ENCODE data around the gene CHST2.
"Not testable (repeated sequence)": the region's sequence is repeated elsewhere in the genome, so short reads cannot be mapped to it uniquely, and the experiment has no call there.

CHST2 gene, protein sequence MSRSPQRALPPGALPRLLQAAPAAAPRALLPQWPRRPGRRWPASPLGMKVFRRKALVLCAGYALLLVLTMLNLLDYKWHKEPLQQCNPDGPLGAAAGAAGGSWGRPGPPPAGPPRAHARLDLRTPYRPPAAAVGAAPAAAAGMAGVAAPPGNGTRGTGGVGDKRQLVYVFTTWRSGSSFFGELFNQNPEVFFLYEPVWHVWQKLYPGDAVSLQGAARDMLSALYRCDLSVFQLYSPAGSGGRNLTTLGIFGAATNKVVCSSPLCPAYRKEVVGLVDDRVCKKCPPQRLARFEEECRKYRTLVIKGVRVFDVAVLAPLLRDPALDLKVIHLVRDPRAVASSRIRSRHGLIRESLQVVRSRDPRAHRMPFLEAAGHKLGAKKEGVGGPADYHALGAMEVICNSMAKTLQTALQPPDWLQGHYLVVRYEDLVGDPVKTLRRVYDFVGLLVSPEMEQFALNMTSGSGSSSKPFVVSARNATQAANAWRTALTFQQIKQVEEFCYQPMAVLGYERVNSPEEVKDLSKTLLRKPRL

DNA sequence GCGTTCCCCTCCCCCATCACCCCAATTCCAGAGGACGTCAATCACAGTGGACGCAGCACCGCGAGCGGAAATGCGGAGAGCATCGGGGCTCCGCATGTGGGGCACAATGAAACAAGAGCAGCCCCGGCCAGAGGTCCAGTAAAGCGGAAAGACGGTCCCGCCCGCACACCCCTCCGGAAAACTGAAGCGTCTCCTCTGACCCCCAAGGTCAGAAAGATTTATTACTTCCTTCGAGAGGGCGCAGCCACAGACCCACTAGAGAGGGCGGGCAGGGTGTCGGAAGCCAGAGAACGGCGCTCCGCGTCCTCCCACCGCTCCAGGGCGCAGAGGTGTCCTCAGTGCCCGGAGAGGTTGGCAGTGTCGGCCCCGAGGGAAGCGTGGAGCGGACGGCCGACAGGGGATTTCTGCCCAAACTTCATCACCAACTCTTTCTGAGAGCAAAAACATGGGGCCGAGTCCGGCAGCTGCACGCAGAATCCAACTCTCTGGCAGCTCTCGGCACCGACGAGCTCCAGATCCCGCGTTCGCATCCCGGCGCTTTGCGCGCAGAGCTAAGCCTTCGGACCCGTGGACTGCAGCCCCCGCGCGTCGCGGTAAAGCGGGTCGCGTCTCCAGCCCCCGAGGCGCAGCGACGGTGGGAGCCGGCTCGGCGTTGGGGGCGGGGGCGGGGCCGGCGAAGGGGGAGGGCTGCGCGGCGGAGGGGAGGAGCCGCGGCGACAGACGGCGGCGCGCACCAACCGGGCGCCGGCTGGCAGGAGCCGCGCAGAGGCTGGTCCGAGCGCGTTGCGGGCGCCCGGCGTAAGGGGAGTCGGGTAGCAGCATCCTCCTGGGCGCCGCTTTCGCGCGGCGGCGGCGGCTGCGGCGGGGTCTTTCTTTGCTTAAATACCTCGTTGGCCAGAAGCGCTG is at the start of gene CHST2:
Gene CHST2 (plus strand): TSS at position 763 of the 906 bp plus-strand sequence. CDS start 1,046 bp downstream, outside the sequence.
- Histone ChIP-seq H3K4me3 (ENCODE audit: severe bottlenecking) (peak within 1 kb of the TSS; percentile 64), H3K4me1 (ENCODE audit: insufficient read depth, poor library complexity, severe bottlenecking) (no peaks in the 10 kb centered on the region), H3K9me3 (ENCODE audit: severe bottlenecking) (peaks cover 2% of the 10 kb centered on the region), H3K36me3 (ENCODE audit: low read depth) (no peaks in the 10 kb centered on the region), H3K27ac (ENCODE audit: poor library complexity, severe bottlenecking) (peak within 1 kb of the TSS; percentile 14), H3K27me3 (ENCODE audit: insufficient read depth, poor library complexity, severe bottlenecking) (no peaks in the 10 kb centered on the region)
- ATAC-seq (ENCODE audit: low read depth) (peak; percentile 94), DNase-seq (ENCODE audit: low spot score) (peak; percentile 75)
- no peak for TF ChIP-seq CTCF (IDR thresholded peaks at IDR 0.05; ENCODE audit: poor library complexity, severe bottlenecking)

GRCh38 chr3:143070977-143071551 is 48.5 kb upstream of the CHST2 start:
- H3K4me3 ChIP-seq (ENCODE audit: severe bottlenecking) = no peak overlapping the region
- H3K9me3 ChIP-seq (ENCODE audit: severe bottlenecking) = no peaks in the 10 kb centered on the region
- peak overlapping the region; percentile 59 for H3K27ac ChIP-seq (ENCODE audit: poor library complexity, severe bottlenecking)
- H3K36me3 ChIP-seq (ENCODE audit: low read depth) = no peaks in the 10 kb centered on the region
- ATAC-seq (ENCODE audit: low read depth) = peak; percentile 82
- no peak for DNase-seq (ENCODE audit: low spot score)
- H3K27me3 ChIP-seq (ENCODE audit: insufficient read depth, poor library complexity, severe bottlenecking) = no peaks in the 10 kb centered on the region
- peak; percentile 30 for TF ChIP-seq CTCF (IDR thresholded peaks at IDR 0.05; ENCODE audit: poor library complexity, severe bottlenecking)
- H3K4me1 ChIP-seq (ENCODE audit: insufficient read depth, poor library complexity, severe bottlenecking) = peaks cover 11% of the 10 kb centered on the region

DNA sequence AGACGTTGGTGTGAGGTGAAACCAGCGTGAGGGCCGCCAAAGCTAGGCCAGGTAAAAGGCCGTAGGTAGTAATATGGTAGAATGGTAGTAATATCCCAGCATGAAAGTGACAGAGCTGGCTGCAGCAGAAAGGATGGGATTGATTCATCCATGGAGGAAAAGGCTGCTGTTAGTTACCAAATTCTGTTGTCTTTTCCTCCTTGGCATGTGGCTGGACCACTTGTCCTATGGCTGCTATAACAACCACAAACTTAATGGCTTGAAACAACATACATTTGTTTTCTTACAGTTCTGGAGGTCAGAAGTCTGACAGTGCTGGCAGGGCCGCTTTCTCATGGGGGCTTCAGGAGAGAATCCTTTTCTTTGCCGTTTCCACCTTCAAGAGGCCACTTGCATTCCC is 47.8 kb upstream of the CHST2 start:
- no peak for TF ChIP-seq CTCF (IDR thresholded peaks at IDR 0.05; ENCODE audit: poor library complexity, severe bottlenecking)
- ATAC-seq (ENCODE audit: low read depth) (no peak), DNase-seq (ENCODE audit: low spot score) (no peak)
- no peak overlapping the region for H3K4me3 ChIP-seq (ENCODE audit: severe bottlenecking)
- peak overlapping the region; percentile 59 for H3K27ac ChIP-seq (ENCODE audit: poor library complexity, severe bottlenecking)
- H3K9me3 ChIP-seq (ENCODE audit: severe bottlenecking) = no peaks in the 10 kb centered on the region
- peaks cover 11% of the 10 kb centered on the region for H3K4me1 ChIP-seq (ENCODE audit: insufficient read depth, poor library complexity, severe bottlenecking)
- no peaks in the 10 kb centered on the region for H3K27me3 ChIP-seq (ENCODE audit: insufficient read depth, poor library complexity, severe bottlenecking)
- no peaks in the 10 kb centered on the region for H3K36me3 ChIP-seq (ENCODE audit: low read depth)

DNA sequence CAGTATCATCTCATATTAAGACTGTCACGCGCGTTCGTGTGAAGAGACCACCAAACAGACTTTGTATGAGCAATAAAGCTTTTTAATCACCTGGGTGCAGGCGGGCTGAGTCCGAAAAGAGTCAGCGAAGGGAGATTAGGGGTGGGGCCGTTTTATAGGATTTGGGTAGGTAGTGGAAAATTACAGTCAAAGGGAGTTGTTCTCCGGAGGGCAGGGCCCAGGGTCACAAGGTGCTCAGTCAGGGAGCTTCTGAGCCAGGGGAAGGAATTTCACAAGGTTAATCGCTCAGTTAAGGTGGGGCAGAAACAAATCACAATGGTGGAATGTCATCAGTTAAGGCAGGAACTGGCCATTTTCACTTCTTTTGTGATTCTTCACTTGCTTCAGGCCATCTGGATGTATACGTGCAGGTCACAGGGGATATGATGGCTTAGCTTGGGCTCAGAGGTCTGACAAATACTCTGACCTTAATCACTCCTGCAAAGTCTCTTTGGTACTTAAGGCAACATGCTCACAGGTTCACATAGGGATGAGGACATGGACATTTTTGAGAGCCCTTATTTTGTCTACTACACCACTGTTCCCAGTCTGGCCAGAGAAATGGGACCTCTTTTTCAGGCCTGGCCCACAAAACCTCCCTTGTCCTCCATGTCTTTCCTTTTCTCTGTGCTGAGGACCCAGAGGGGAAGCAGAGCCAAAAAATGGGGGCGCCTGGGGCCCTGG is 47.1 kb upstream of the CHST2 start:
- peaks cover 11% of the 10 kb centered on the region for H3K4me1 ChIP-seq (ENCODE audit: insufficient read depth, poor library complexity, severe bottlenecking)
- not testable (repeated sequence) for H3K36me3 ChIP-seq (ENCODE audit: low read depth); ATAC-seq (ENCODE audit: low read depth); H3K9me3 ChIP-seq (ENCODE audit: severe bottlenecking); H3K27me3 ChIP-seq (ENCODE audit: insufficient read depth, poor library complexity, severe bottlenecking); H3K4me3 ChIP-seq (ENCODE audit: severe bottlenecking); DNase-seq (ENCODE audit: low spot score)
- peak overlapping the region; percentile 59 for H3K27ac ChIP-seq (ENCODE audit: poor library complexity, severe bottlenecking)

- peaks cover 11% of the 10 kb centered on the region for H3K4me1 ChIP-seq (ENCODE audit: insufficient read depth, poor library complexity, severe bottlenecking)
- not testable (repeated sequence) for H3K27me3 ChIP-seq (ENCODE audit: insufficient read depth, poor library complexity, severe bottlenecking); H3K27ac ChIP-seq (ENCODE audit: poor library complexity, severe bottlenecking); H3K4me3 ChIP-seq (ENCODE audit: severe bottlenecking); H3K9me3 ChIP-seq (ENCODE audit: severe bottlenecking); DNase-seq (ENCODE audit: low spot score); H3K36me3 ChIP-seq (ENCODE audit: low read depth); ATAC-seq (ENCODE audit: low read depth)
Observed at GRCh38 chr3:143073541-143073940, 46.0 kb upstream of the CHST2 start.

- H3K9me3 ChIP-seq (ENCODE audit: severe bottlenecking); H3K27me3 ChIP-seq (ENCODE audit: insufficient read depth, poor library complexity, severe bottlenecking); H3K27ac ChIP-seq (ENCODE audit: poor library complexity, severe bottlenecking); DNase-seq (ENCODE audit: low spot score); ATAC-seq (ENCODE audit: low read depth); H3K36me3 ChIP-seq (ENCODE audit: low read depth); H3K4me3 ChIP-seq (ENCODE audit: severe bottlenecking): not testable (repeated sequence)
- H3K4me1 ChIP-seq (ENCODE audit: insufficient read depth, poor library complexity, severe bottlenecking) = peaks cover 11% of the 10 kb centered on the region
Observed at GRCh38 chr3:143073983-143074382, 45.6 kb upstream of the CHST2 start.

Data from RWPE2 (cell line).